ENCODE data around the gene TIMM22.
"Not testable (repeated sequence)": the region's sequence is repeated elsewhere in the genome, so short reads cannot be mapped to it uniquely, and the experiment has no call there.

TIMM22 gene

DNA sequence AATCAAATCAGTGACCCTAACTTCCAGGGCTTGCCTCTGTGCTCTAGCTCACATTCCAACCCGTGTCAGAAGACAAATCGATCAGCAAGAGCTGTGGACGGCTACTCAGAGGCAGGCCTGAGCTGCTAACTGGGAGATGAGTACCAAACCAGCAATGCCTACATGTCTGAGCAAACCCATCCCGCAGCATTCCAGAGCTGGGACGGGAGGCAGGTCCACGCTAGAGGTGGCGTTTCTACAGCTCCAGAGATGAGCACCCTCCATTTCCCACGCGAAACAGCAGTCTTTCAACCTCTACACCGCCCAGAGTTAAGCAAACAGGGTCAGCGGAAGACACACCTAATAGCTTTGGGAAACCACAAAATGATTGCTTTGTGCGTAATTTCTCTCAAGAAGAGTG is 23.9 kb upstream of the TIMM22 start:
- peak; percentile 49 for DNase-seq (ENCODE audit: low spot score)

DNA sequence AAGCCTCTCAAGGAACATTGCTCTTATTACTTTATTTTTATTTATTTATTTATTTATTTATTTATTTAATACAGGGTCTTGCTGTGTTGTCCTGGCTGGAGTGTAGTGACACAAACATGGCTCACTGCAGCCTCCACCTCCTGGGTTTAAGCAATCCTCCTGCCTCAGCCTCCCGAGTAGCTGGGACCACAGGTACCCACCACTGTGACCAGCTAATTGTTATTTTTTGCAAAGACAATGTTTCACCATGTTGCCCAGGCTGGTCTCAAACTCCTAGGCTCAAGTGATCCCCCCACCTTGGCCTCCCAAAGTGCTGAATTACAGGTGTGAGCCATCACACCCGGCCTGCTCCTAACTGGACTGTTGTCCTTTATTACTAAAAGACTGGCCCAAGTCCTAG is 22.2 kb upstream of the TIMM22 start:
- DNase-seq (ENCODE audit: low spot score), result not testable (repeated sequence)

DNA sequence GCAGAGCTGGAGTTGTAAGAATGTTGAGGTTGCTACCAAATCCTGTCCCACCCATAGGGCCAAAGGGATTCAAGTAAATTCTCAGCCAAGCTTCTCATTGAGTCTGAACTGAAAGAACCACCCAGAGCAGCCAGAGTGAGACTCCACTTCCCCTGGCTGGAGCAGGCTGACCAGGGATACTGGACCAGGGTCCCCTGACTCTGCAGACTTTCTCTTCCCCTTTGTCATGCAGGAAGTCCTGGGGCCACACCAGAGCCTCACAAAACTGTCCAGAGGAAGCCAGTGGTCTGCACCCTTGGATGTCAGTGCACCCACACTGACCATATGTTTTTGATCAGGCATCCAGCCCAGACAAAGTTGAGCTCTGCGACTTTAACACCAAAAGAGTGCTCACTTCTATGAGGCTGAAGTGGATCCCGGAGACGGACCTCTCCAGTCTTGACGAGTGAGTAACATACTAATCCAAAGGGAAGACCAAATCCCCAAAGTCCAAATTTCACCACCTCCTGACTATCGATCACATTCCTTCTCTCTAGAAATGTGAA is 21.5 kb upstream of the TIMM22 start:
- no peak for DNase-seq (ENCODE audit: low spot score)

DNA sequence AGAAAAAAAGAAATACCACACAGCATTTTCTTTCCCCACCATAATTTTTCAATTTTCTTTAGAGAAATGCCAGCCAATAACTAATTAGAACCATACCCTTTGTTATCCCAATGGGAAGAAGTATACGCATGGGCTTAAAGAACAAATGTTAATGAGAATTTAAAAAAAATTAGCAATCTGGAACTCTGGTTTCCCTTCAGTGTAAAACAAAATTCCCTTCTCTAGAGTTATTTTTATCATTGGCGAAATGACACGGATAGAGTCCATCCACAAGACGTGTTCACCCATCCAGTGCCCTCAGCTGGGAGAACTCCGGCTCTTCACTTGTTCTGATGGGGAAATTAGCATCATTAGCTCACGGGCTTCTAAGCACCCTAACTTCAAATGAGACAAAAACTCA is 20.6 kb upstream of the TIMM22 start:
- DNase-seq (ENCODE audit: low spot score), result no peak

DNA sequence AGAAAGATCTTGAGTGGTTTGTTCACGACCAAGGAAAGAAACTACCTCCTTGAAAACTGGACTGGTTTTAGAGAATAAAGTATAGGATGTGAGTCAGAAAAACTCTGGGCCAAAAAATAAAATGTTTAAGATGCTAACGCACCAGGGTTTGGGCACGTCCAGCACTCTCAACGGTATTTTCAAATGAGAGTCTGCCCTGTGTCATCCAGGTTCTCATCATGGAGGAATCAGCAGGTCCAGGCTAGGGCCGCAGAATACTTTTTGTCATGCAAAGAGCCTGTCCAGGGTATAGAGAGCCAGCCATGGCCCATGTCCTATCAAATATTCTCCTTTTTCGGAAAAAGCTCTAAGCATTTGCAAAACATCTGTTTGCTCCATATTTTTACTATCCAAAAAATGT is 19.8 kb upstream of the TIMM22 start:
- no peak for DNase-seq (ENCODE audit: low spot score)

DNA sequence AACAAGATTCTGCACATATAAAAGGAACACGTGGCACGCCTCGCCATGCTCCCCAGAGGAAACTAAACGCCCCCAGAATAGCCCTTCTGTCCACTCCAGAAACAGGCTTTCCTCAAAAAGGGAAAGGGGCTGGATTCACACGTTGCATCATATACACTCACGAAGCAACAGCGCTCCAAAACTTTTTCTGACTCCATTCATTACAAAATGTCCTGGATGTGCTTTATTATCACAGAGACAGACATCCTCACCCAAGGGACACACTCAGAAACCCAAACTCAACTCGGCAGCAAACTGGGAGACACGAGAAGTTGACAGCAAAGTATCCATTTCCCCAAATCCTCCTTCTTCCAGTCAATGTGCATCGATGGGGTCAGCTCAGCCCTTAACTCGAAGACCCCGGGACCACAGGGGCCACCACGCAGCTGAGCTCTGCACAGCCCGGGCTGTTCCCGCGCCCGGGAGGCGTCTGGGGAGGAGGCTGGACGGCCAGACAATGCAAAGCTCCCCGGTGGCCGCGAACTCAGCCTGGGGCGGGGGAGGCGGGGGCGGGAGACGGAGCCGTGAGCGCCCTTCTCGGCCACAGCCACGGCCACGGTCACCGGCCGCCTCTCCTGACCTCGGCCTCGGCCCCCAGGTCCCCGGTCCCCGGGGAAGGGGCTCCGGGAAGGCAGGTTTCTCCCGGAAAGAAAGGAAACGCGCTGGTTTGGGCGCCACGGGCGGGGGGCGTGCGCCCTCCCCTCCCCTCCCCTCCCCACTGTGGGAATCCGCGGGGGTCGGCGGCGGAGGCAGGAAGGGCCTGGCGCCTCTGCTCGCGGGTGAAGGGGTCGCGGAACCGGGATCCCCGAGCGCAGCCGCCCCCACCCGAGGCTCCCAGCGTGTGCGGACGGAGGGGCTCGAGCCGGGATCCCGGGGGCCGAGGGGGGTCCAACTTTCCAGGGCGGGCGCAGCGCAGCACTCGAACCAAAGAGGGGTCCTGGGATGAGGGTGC is 18.5 kb upstream of the TIMM22 start:
- DNase-seq (ENCODE audit: low spot score), result peak; percentile 9

DNA sequence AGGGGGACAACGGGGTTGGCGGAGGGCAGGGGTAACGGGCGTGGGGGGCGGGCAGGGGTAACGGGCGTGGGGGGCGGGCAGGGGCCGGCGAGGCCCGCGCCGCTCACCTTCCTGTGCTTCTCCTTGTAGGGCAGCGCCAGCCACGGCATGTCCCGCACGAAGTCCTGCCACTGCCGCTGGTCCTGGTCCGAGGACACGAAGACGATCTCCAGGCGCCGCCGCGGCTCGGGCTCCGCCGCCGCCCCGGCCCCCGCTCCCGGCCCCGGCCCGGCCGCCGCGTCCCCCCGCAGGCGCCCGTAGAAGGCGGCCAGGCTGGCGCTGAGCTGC is 17.8 kb upstream of the TIMM22 start:
- no peak for DNase-seq (ENCODE audit: low spot score)

DNA sequence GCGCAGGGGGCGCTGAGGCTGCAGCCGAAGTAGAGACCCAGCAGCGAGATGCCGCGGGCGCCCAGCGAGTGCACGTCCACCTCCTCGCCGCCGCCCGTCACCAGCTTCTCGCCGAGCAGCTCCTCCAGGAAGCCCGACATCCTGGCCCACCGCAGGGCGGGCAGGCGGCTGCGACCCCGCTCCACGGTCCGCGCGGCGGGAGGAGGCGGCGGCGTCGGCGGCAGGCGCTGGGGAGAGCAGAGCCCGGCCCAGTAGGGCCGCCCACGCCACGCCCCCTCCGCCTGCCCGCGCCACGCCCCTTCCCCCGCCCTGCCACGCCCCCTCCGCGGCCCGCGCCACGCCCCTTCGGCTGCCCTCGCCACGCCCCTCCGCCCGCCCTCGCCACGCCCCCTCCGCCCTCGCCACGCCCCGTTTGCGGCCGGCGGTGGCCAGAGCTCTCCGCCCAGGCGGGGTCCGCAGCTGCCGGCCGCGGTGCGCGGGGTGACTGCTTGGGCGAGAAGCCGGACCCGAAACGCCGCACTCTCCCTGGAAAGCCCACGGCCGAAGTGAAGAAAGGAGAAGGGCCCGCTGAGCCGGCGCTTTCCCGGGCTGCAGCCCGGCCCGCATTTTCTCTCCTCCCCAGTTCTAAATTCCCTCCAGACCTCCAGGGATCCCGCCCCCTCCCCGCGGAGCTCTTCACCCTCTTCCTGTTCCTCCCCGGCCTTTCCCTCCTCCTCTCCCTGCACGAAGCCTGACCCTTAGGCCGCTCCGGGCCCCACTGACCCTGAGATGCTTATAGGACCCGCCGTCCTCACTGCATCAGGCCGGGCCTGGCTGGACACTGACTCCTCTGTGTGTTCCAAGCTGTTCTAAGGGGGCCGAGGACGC is 17.2 kb upstream of the TIMM22 start, which contains the start of gene NXN:
Gene NXN (minus strand): TSS at position 238 of the 867 bp plus-strand sequence.
- peak; percentile 59 for DNase-seq (ENCODE audit: low spot score)

DNA sequence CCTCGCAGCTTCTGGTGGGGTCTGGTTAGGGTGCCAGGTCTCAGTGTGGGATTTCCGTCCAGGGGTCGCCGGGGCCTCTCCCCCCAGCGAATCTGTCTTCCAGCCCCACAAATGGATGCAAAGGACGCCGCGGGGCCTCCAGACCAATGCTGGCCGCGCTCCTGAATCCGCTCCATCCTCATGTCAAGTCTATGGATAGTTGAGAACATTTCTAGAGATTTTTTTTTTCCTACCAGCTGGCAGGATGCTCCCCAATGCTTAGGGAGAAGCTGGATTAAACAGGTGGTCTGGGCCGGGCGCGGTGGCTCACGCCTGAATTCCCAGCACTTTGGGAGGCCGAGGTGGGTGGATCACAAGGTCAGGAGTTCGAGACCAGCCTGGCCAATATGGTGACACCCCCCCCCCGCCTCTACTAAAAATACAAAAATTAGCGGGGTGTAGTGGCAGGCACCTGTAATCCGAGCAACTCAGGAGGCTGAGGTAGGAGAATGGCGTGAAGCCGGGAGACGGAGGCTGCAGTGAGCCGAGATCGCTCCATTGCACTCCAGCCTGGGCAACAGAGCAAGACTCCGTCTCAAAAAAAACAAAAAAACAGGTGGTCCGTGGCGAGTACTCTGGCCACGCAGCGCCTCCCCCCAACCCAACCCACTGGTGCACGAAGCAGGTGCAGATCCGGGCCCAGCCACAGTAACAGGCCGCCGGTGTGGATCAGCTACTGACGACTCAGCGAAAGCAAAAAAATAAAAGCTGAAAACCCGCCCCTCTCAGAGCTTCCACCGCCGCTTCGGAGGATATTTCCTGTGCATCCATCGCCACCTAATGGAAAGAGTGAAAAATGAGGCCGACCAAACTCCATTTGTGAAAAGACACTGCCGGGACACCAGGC is 16.3 kb upstream of the TIMM22 start:
- peak; percentile 88 for DNase-seq (ENCODE audit: low spot score)

DNA sequence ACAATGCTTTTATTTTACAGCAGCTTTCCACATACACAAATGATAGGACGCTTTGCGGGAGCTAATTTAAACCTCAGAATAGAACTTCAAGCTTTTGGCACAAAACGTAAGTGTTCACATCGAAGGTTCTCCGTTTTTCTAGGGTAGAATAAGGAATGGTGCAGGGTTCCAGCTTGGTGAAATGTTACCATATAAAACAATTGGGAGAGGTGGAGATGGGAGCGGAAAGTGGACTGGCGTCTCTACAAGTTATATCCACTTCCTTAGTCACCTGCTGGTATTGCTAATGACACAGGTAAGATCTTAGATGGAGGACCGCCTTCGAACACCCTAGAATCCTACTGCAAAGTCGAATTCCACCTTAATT is 15.7 kb upstream of the TIMM22 start:
- no peak for DNase-seq (ENCODE audit: low spot score)

DNA sequence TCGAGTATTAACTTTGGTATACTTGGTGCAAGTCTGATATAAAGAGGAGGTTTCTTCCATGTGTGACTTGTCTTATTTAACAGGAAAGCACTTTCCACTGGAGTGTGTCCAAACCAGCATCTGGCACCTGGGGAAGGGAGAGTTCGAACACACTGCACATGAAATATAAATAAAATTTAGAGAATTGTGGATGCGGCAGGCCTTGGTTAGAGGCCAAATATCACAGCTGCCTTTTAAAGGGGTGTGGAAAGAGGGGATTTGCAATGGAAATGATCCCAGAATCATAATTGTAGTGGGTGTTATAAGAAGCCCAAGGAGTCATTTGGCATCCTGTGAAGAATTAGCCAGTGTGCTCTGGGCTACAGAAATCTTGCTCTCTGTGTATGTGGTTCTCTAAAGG is 13.0 kb upstream of the TIMM22 start:
- no peak for DNase-seq (ENCODE audit: low spot score)

DNA sequence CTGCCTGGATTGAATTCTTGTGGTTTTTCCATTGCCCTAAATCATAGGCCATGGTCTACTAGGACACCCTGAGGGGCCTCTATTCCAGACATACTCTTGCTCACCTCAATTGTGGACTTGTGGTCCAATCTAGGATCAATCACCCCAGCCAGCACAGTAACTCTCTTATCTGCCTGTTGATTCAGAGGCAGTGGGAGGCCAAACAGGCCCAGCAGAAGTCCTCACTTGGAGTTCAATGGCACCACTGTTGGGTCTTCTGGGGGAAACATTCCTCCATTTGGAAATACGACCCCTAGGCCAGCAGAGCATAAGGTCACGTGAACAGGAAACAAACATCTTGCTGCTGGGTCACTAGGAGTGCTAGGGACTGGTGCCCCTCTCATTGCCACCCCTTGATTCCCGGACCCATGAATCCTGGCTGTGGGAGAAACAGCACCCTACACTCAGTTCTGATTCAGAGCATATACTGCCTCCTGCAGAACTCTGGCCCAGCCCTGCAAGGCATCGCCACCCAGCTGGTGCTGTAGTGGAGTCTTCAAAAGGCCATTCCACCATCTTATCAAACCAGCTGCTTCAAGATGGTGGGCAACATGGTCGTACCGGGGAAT is 10.5 kb upstream of the TIMM22 start:
- DNase-seq (ENCODE audit: low spot score), result no peak

DNA sequence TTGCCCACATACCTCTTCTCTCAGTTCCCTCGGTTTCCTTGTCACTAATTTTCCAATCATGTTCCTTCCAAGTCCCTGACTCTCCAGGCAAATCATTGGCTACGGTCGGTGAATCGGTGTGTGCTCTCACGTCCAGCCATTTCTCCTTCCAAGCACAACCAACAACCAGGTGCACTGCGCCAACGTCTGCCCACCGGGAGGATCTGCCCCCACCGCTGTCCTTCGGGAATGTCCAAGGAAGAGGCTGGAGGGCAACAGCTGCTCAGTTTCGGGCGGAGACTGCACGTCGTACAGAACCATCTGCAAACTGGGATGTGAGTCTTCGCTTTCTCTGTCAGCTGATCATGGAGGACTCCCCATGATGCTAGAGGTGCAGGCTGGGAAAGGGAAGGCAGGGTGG is 9.0 kb upstream of the TIMM22 start:
- no peak for DNase-seq (ENCODE audit: low spot score)

DNA sequence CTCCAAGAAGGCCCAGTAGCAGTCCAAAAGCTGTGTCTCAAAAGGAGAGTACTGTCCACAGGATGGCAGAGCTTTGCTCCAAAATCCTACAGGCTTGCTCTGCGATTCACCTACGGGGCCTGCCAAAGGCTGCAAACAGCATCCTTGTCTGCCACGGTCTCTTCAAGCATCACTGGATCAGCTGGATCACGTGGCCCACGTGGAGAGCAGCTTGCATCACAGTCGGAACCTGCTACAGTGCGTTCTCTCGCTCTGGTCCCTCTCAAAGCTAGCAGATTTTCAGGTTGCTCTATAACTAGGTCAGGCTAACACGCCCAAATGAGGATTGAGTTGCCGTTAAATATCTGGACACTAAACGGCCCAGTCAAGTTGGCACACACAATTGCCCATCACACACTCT is 8.4 kb upstream of the TIMM22 start:
- no peak for DNase-seq (ENCODE audit: low spot score)

DNA sequence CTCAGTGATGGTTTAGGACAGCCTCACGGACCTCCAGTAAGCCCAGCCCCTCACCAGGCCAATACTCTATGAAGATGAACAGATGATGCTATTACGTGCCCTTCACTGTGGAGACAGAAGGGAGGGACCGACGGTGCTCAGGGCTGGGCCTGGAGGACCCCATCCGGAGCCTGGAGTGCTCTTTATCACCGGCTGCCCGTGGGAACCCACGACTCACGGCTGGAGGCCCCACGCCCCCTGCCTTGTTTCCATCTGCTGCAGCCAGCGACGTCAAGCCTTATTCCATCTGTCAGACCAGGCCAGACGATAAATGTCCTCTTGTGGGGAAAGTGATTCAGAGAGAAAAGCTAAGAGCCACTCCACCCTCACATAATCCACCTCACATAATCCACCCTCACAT is 4.0 kb upstream of the TIMM22 start:
- DNase-seq (ENCODE audit: low spot score), result no peak

DNA sequence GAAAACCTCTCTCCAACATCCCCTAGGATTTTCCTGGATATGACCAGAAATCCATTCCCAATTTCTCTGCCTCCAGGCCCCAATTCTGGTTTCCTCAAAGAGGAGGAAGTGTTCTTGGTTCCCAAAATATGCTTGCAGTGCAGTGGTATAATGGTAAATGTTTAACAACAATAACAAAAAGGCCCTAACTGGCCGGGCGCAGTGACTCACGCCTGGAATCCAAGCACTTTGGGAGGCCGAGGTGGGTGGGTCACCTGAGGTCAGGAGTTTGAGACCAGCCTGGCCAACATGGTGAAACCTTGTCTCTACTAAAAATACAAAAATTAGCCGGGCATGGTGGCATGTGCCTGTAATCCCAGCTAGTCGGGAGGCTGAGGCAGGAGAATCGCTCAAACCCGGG is 1.6 kb upstream of the TIMM22 start:
- DNase-seq (ENCODE audit: low spot score), result not testable (repeated sequence)

DNA sequence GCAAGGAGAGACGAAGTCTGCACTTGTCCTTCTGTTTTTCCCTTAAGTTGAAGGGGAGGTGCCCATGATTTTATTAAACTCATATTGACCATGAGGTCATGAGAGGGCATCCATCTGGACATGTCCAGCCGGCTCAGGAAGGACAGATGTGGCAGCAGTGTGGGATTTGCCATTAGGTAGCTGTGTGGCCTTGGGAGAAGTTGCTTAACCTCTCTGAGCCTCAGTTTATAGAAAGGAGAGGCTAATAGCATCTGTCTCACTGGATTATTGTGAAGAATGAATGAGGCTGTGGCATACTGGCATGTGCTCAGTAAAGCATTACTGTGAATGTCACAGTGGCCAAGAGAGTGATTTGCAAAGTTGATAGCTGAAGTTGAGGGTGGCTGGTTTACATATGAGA is 1.2 kb downstream of the TIMM22 start:
- no peak for DNase-seq (ENCODE audit: low spot score)

DNA sequence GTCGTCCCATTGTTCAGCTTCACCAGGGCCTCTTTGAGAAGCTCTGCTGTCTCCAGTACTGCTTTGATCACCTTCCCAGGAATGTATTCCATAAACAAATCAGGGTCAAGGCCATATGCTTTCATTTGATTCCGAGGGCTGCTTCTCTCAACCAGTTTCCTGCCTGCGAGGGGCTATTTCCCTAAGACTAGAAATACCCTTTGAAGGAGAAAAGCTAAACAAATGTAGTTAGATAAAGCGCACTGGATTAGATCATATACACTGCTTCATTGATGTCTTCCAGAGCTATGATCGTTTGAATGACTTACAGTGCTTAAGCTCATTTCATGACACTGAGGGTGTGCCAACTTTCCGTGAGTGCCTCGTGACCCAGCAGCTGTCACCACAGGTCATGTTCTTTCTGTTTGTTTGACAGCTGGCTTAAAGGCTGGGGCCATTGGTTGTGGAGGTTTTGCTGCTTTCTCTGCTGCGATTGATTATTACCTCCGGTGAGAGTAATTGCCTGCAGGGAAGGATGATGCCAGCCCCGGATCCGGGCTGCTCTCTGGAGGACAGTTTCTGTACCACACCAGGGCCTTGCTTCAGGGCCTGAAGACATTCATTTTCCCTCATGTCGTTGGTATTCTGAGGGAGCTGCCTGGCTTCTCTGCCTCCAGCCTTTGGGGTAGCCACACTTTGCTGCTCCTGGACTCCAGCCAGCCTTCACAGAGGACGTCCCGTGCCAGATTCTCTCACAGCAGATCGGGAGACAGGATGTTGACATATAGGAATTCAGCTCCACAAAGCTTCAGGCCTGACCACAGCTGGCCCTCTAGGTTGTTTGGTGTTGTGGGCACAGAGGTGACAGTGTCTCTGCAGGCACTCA is 3.9 kb downstream of the TIMM22 start:
- no peak for DNase-seq (ENCODE audit: low spot score)

DNA sequence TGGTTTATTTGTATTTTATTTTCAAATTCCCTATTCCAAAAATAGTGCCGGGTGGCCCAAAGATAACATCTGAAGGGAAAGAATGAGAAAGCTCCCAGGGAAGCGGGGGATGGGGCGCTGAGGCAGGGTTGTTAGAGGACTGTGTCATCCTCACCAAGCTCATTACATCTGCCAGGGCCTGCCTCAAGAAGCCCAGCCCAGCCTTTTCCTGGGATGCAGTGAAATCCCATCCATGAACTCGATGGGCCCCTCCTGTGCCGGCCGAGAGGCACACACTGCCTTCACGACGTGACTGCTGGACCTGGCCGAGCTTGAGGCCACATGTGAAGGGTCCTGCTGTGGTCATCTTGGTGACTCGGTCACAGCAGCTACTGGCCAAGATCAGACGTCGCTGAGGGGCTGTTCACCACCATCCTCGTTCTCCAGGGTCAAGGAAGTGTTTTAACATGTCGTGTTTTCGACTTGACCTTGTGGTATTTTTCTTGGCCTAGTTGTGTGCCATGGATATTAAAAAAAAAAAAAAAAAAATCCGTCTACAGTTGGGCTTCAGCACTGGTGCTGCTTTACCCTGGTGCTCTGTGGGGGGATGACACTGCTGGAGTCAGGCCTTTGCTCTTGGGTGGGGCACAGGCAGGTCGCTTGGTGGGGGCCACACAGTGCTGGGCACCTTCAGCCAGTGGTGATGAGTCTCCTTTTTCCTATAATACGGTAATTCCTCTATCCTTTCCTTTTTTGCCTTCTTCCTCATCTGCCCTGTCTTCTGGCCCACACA is 4.9 kb downstream of the TIMM22 start:
- no peak for DNase-seq (ENCODE audit: low spot score)

DNA sequence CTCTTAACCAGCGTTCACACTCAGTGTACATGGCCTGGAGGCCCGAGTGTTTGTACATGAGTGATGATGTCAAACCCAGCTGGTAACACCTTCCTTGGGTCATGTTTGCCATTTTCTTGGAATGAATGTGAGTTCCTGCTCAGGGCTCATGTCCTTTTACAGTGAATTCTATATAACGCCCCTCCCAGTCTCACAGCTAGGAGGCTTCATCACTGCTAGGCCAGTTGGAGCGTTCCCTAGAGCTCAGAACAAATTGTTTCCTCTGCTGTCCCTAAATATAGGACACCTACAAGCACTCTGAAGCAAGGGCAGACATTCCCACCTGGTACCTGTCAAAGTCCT is 5.5 kb downstream of the TIMM22 start:
- DNase-seq (ENCODE audit: low spot score), result no peak

Data from SW480 (cell line).